ENCODE results near the gene SUN2.

SUN2 gene

DNA sequence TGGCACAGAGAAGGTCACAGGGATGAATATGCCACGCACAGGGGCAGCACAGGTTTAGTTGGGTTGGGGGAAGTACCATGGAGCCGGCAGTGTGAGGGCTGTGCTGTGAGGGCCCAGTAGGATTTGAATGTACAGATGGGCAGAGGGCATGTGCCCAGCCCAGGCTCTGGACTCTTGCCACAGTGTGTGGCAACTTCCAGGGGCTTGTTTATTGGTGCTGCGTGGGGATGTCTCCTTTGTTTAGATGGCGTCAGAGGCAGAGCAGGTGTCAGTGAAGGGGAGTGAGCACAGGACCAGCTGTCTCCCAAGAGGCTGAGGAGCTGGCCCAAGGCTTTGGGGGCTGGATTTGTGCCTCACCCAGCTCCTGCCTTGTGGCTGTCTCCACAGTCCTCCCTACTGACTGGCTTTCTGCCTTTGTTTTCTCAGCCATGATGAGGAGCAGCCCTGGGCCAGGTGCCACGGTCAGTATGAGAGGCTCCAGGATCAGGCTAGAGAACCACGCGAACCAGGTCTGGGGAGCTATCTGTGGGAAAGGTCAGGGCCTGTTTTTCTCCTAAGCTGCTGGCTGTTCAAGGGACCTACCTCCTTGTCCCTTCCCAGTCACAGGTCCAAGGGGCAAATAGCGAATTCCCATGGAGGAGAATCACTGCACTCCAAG, 21.9 kb downstream of the SUN2 start:
- no peak for DNase-seq (ENCODE audit: low spot score)

DNA sequence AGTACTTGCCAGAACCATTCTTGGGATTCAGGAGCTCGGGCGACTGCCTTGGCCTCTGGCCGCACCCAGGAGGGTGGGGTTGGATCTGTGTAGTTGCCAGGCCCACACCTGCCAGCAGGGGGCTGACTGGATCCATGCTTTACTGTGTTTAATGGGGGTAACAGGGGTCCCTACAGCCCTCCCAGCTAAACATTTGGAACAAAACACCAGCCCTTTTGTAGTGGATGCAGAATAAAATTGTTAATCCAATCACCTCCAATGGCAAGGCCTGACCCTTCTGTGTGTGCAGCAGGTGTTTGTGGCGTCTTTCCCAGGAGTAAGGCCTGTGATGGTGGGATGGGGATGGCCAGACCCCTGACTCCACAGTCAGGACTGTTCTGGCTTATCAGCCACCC, 22.5 kb downstream of the SUN2 start:
- no peak for DNase-seq (ENCODE audit: low spot score)

DNA sequence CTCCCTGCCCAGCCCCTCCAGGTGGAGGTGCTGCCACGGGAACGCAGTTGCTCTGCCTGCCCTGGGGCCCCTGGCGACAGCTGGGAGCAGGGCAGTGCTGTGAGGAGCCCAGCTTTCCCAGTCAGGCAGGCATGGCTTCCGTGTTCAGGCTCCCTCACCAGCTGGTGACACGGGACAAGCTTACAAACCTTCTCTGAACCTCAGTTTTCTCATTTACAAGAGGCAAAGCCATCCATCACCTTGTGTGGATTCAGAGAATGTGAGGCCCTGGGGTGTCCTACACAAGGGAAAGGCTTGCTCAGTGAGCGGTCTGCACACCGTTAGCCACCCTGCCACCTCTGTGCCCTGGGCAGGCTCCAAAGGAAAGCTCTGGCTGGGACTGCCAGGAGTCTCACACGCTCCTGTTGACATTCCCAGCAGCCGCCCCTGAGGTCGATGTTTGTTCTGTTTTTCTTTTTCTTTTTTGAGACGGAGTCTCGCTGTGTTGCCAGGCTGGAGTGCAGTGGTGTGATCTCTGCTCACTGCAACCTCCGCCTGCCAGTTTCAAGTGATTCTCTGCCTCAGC, 23.5 kb downstream of the SUN2 start:
- DNase-seq (ENCODE audit: low spot score), result no peak

DNA sequence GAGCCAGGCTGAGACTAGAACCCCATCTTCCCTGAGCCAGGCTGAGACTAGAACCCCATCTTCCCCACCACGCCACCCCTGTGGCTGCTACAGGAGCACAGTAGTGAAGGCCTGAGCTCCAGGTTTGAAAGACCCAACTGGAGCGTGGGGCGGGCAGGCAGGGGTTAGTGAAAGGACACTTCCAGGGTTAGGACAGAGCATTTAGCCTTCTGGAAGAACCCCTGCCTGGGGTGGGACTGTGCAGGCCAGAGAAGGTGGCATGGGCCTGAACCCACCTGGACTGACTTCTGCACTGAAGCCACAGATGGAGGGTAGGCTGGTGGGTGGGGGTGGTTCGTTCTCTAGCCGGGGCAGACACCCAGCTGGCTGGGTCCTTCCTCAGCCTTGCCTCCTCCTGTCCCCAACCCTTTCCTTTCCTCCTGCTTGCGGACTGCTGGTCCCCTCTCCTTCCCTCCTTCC, 24.1 kb downstream of the SUN2 start:
- DNase-seq (ENCODE audit: low spot score), result no peak

DNA sequence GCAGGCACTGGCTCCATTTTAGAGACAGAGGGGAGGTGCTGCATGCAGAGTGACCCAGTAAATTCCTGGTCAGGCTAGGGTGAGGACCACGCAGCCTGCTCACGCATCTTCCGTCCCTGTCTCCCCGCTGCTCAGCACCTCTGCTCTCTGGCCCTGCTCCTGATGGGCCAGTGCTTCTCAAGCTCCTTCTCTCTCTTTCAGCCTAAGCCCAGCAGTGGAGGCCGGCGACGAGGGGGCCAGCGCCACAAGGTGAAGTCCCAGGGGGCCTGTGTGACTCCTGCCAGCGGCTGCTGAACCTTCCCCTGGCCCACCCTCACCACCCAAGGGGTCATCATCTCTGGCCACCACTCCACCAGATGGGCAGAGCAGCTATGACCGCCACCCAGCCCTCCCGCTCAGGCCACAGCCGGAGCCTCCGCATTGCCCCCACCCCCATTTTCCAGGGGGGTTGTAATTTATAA, 25.4 kb downstream of the SUN2 start:
- DNase-seq (ENCODE audit: low spot score), result no peak

DNA sequence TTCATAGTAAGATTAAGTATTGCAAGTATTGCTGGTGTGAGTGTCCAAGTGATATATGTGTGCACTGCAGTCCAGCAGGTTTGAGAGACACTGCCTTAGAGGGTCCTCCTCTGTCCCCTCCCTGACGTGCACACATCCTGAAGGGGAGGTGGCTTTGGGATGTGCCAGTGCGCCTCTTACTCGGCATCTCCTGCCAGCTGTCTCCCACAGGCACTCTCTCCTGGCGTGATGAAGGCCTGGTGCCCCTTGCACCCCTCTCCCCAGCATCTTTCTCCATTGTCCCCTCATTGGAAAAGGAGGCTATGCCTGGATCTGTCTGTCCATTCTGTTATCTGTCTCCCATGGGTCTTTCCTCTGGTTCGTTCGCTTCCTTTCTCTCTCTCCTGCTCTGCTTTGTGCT, 25.9 kb downstream of the SUN2 start:
- DNase-seq (ENCODE audit: low spot score), result no peak

DNA sequence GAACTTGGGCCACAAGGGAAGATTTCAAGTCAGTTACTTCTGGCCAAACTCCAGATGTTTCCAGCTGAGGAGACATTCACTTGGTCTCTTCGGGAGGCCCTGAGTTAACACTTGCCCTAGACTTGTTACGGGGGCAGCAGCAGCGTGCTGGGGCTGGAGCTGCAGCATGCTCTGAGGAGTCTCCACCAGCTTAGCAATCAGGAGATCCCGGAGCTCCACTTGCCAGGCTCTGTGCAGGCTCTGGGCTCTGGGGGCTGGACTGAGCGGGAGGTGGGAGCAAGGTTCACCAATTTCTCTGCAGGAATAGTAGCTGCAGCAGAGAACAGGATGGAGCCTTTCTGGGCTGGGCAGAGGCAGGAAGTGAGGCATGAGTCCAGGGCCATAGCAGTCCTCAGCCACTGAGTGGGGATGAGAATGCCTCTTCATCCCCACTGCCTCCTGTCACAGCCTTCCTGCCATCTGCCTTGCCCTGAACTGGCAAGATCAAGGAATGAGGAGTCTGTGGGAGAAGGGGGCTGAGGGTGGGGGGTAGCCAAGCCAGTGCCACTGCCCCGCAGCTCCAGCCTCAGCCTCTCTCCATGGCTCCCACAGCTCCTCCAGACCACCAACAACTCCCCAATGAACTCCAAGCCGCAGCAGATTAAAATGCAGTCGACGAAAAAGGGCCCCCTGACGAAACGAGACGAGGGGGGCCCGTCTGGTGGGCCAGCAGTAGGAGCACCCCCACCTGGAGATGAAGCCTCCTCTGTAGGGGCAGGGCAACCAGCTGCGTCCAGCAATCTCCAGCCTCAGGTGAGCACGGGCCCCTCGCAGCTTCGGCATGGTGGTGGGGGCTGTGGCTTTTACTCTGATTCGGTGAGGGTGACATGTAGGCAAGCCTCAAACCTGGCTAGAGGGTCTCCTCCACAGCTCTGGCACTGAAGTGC, 26.7 kb downstream of the SUN2 start:
- DNase-seq (ENCODE audit: low spot score), result no peak

DNA sequence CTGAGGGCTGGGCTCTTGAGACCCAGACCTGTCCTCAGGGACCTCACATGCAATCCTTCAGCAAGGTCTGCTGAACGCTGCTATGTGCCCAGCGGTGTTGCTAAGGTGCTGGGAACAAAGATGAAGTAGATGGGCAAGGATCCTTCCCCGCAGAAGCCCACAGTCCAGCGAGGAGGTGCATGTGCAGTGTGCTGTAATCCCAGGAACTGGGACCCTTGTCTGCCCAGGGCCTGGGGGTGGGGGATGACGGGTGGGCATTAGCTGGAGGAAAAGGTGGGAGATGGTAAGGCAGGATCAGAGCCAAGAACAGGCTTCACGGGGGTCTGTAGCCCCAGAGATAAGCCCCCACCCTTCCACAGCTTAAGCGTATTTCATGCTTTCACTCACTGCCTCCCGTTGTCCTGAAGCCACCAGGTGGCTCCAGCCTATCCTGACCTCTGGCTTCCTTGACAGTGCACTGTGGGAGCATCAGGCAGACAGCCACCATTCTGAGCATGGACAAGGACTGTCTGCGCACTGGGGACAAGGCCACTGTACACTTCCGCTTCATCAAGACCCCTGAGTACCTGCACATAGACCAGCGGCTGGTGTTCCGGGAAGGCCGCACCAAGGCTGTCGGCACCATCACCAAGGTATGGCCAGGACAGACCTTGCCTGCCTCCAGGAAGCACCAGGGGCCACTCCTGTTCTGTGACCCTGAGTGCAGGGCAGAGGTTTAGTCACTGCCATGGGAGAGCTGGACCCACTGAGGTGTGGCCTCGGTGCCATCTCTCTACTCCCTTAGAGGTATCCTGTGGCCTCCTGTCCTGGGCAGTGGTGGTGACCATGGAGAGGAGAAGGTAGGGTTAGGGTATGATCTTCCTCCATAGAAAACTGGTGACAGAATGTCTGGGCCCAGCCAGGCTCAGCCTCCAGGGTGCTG, 28.0 kb downstream of the SUN2 start:
- DNase-seq (ENCODE audit: low spot score), result no peak

DNA sequence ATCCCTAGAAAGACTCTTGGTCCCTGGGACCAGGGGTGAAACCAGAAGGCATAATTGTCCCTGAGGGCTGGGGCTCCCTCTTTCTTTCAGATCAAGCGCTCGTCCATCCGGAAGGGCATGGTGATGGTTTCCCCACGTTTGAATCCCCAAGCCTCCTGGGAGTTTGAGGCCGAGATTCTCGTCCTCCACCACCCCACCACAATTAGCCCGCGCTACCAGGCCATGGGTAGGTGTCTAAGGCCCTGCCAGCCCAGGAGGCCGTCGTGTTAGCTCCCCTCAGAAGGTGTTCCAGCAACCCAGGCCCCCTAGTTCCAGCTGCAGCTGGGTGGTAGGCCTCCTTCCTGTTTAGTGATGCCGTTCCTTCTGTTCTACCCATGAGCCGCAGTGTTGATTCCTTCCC, 28.7 kb downstream of the SUN2 start:
- no peak for DNase-seq (ENCODE audit: low spot score)

DNA sequence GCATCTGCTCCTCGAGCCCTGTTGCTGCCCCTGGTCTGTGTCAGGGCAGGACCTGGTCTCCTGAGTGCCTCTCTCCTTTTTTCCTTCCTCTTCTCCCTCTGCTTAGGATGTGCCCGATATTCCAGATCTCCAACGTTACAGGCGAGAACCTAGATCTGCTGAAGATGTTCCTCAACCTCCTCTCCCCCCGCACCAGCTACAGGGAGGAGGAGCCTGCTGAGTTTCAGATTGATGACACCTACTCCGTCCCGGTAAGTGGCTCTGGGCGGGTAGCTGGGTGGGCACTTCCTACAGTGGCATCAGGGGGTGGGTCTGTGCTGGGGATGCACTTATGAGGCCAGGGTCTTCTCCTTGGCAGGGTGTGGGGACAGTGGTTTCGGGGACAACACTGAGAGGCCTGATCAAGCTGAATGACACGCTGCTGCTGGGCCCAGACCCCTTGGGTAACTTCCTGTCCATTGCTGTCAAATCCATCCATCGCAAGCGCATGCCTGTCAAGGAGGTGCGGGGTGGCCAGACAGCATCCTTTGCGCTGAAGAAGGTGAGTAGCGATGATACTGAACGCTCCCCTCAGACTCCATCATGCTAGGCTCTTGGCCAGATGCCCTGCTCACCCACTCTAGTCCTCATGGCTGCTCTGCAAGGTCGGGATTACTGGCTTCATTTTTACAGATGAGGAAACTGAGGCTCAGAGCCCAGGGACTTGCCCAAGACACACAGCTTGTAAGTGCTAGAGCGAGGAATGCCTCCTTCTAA, 29.7 kb downstream of the SUN2 start:
- DNase-seq (ENCODE audit: low spot score), result no peak

DNA sequence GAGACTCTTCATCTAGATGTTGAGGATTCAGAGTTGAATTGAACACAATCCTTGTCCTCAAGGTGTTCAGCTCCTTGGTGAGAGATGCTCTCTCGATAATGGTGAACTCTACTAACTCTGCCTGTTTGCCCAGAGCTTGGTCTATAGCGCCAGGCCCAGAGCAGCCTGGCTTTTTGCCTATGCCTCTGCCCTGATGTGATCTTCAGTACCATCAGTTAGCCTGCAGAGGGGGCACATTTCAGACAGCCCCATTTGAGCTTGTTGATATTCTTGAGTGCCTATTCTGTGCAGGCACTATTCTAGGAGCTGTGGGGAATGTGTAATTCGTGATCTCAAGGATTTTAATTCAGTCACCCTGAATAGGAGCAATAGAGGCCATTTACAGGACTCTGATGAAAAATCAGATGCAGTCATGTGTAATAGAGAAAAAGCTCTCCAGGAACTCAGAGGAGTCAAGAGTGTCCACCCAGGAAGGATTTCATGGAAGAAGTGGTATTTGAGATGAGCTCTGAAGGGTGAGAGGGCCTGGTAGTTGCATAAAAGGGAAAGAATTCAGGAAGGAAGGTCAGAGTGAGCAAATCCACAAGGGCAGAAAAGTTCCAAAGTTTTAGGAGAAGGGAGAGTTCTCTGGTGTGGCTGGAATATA, 30.7 kb downstream of the SUN2 start:
- no peak for DNase-seq (ENCODE audit: low spot score)

DNA sequence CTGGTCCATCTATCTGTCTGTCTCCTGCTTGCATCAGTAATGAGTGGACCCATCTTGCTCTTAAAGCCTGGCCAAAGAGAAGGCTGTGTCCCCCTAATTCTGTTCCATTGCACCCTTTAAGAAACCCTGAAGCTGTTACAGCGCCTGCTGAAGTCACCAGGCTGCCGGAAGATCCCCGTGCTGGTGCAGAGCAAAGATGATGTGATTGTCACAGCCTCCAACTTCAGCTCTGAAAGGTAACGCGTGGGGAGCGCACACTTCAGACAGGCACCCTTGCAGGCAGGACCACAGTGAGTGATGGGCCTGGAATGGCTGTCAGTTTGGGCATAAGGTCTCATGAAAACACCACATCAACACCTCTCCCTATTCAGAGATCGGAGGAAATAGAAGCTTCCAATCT, 31.6 kb downstream of the SUN2 start:
- no peak for DNase-seq (ENCODE audit: low spot score)

DNA sequence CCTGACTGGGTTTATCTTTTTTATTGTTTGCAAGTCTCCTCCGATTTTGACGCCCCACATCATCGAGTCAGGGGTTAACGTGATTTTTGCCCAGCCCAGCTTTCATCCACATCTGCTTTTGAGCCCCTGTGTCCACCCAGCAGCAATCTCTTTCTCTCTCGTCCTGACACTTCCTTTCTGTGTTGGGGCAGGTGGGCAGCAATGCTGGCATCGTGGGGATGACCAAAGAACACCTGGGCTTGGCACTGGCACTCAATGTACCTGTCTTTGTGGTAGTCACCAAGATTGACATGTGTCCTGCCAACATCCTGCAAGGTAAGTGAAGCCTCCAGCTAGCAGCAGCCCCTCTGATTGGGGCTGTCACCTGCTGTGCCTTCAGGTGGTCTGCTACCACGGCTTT, 34.2 kb downstream of the SUN2 start:
- DNase-seq (ENCODE audit: low spot score), result no peak

DNA sequence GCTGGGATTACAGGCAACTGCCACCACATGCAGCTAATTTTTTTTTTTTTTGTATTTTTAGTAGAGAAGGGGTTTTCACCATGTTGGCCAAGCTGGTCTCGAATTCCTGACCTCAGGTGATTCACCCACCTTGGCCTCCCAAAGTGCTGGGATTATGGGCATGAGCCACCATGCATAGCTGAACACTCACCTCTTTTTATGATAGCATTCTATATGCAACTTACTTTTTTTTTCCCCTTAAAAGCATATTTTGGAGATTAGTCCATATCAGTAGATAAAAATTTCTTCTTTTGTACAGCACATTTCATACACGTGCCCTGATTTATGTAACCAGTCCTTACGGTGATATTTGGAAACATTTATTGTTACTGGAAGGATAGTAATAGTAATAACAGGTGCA, 35.4 kb downstream of the SUN2 start:
- DNase-seq (ENCODE audit: low spot score), result no peak

DNA sequence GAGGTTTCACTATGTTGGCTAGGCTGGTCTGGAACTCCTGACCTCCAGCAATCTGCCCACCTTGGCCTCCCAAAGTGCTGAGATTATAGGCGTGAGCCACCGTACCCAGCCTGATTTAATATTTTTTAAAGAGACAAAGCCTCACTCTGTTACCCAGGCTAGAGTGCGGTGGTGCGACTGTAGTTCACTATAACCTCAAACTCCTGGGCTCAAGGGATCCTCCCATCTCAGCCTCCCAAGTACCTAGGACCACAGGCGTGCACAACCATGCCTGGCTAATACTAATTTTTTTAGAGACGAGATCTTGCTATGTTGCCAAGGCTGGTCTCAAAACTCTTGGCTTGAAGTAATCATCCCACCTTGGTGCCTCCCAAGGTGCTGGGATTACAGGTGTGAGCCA, 36.6 kb downstream of the SUN2 start:
- DNase-seq (ENCODE audit: low spot score), result no peak

DNA sequence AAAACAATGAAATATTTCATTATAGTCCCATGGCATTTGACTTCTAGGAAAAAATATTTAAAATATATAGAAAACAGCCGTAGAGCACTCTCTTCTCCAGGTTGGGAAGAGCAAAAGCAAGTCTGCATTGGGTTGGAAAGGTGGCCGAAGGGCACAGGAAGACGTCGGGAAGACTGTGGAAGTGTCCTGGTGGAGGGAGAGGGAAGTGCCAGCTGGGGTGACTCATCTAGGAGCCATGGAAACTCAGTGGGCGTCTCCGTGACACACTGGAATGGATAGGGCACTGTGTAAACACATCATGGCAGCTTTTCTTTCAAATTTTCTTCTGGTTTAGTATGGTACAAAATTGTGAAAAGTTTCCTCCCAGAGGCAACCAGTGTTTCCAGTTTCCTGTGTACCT, 37.4 kb downstream of the SUN2 start:
- DNase-seq (ENCODE audit: low spot score), result no peak

DNA sequence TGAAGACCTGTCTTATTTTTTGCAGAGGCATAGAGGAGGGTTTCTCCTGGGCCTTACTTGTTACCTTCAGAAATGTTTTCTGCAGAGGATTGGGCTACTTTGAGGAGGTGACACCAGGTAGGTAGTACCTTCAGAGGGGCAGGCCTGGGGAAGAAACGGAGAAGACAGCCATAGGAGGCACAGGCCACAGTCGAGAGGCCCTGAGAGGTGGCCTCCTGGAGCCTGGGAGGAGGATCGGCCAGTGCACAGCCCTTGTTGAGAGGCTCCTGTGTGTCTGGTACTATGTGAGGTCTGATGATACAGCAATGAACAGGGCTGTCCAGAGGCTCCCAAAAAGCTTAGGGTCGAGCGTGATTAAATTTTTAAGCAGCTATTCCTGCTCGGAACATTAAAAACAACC, 38.6 kb downstream of the SUN2 start:
- DNase-seq (ENCODE audit: low spot score), result no peak

DNA sequence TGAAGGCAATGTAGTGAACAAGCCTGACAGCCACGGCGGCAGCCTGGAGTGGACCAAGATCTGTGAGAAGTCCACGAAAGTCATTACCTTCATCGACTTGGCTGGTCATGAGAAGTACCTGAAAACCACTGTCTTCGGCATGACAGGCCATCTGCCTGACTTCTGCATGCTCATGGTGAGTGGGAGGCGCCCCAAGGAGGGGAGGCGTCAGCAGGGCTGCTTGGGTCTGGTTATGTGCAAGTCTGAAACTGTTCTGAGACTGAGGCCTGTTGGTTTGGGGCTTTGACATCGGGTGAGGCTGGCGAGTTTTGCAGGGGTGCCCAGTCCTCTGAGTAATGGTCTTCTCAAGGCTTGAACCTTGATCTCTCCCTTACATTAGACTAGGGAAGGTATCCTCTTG, 39.0 kb downstream of the SUN2 start:
- no peak for DNase-seq (ENCODE audit: low spot score)

DNA sequence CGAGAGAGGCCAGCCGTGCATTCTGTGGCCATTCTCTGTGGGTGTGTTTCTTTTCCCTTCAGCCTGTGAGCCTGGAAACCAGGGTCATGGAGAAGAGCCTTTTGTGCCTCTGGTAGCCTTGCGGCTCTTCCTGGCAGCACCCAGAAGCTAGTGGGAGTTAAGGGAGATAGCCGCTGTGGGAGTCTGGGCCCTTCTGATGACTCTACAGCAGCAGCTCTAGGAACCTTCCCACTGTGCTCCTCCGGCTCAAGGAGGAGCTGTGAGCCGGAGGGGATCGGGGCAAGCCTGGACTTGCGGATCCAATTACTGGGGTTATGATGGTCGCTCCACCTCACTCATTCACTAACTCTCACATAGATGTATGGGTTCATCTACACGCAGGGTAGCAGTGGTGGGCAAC, 39.5 kb downstream of the SUN2 start:
- no peak for DNase-seq (ENCODE audit: low spot score)

DNA sequence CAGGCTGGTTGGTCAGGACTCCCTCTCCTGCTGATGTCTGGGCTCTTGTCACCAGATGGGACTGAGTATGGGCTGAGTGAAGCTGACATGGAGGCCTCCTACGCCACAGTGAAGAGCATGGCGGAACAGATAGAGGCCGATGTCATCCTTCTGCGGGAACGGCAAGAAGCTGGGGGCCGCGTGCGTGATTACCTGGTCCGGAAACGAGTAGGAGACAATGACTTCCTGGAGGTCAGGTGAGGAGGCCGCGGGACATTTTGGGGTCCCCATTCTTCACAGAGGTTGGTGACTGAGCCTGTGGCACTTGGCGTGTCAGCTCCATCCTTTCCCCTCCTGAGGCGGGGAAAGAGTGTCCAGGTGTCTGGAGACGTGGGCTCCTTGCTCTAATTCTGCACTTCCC, 39.9 kb downstream of the SUN2 start:
- no peak for DNase-seq (ENCODE audit: low spot score)

Data from left forelimb (tissue), 1 donor.